Testis (tissue), 3 donors: ENCODE data around the gene LRRC58. TPM values are rescaled to one million over a fixed set of nuclear protein-coding genes. Genes with fewer than 3 reads are reported as not detected.

Experiments used
- DNase-seq: peaks from one replicate; pipeline ENCODE4 v3.0.0-alpha.2; 2019
- H3K27ac ChIP-seq, 2 donors: fragments of 200-600 bp; sonication (generic); one replicate each; pipeline ENCODE4 v1.5.1; 2019
- H3K27me3 ChIP-seq: fragments of 200-600 bp; sonication (generic); one replicate; pipeline ENCODE4 v1.5.1; 2019
- H3K36me3 ChIP-seq: fragments of 200-600 bp; sonication (generic); one replicate; pipeline ENCODE4 v1.5.1; 2017; ENCODE audit warnings: low read depth; ENCODE audit errors: missing control alignments
- H3K4me1 ChIP-seq: fragments of 200-600 bp; sonication (generic); one replicate; pipeline ENCODE4 v1.5.1; 2019
- H3K4me3 ChIP-seq, 2 donors: fragments of 200-600 bp; sonication (generic); one replicate each; pipeline ENCODE4 v1.5.1; 2017 to 2019
- H3K9me3 ChIP-seq: fragments of 200-600 bp; sonication (generic); one replicate; pipeline ENCODE4 v1.5.1; 2017
- CTCF ChIP-seq, 3 experiments: fragments of 450-650 bp in 2 of 3; fragments of 200-600 bp in 1 of 3; sonication (generic) in 1 of 3; IDR thresholded peaks; one replicate each; pipeline ENCODE4 v1.5.1; 2016 to 2019; ENCODE audit warnings: antibody characterized with exemption in 3 of 3, mild to moderate bottlenecking in 2 of 3, moderate library complexity in 1 of 3
- POLR2A ChIP-seq: fragments of 450-650 bp; IDR thresholded peaks from one replicate; pipeline ENCODE4 v1.6.1; 2017; ENCODE audit warnings: antibody characterized with exemption, mild to moderate bottlenecking, moderate library complexity
- WGBS, 2 donors: methylation state at CpG; one replicate each; pipeline ENCODE4 v1.1.5; 2018; 5-methylcytosine and 5-hydroxymethylcytosine counted together
- intact Hi-C: fragments of 100-400 bp; cut with DNase I; formaldehyde crosslinking; loops from one replicate; pipeline ENCODE4 v1.15.1; 2023; ENCODE audit warnings: low total_unique reads
- microRNA counts, 2 donors: library from miRNA; unstranded; fragments of <30 nt; microRNA quantifications; one replicate each; lab custom pipeline; 2016
- polyA plus RNA-seq: library from polyadenylated mRNA; stranded (reverse); fragments of 350-450 nt; fragmentation: Illumina TruSeq; extraction: RNeasy Lipid Tissue Mini Kit (QIAGEN cat#74804); gene quantifications from one replicate; pipeline ENCODE4 v1.2.3, GENCODE V29; 2014; ENCODE audit warnings: low read depth, low replicate concordance; ENCODE audit not compliant: insufficient read depth
- total RNA-seq, 2 donors: library from RNA; depleted of rRNA; stranded (reverse); fragments of >200 nt; gene quantifications; one replicate each; pipeline ENCODE4 v1.2.3, GENCODE V29; 2016

LRRC58 gene
- total and polyA plus RNA-seq, 3 donors from 2014 or later, result 8.5 to 21.2 (median 18.6) TPM

- Histone ChIP-seq H3K4me3 (no peak overlapping the region), H3K27ac (no peak overlapping the region), H3K4me1 (no peaks in the 10 kb centered on the region), H3K9me3 (no peaks in the 10 kb centered on the region), H3K36me3 (no peaks in the 10 kb centered on the region), H3K27me3 (no peaks in the 10 kb centered on the region)
- WGBS, 2 donors, result 85 to 96% methylated on average over 3 of the region's 3 CpGs
- TF ChIP-seq POLR2A (no peak), CTCF (IDR thresholded peaks at IDR 0.05) (no peak)
- DNase-seq, result no peak
- intact Hi-C loops, result no loop called here
These were observed 68.6 kb downstream of the LRRC58 start for GRCh38 chr3:120280566-120280965.

GRCh38 chr3:120280026-120280425 lies 69.1 kb downstream of the LRRC58 start:
- no peaks in the 10 kb centered on the region for H3K9me3 ChIP-seq
- H3K4me3 ChIP-seq, result no peak overlapping the region
- intact Hi-C loops, result no loop called here
- no peak for DNase-seq
- H3K27ac ChIP-seq, result no peak overlapping the region
- TF ChIP-seq CTCF (IDR thresholded peaks at IDR 0.05), result no peak
- no peak for TF ChIP-seq POLR2A
- 88 to 96% methylated on average over 1 of the region's 1 CpG for WGBS, 2 donors
- no peaks in the 10 kb centered on the region for H3K4me1 ChIP-seq
- H3K36me3 ChIP-seq, result no peaks in the 10 kb centered on the region
- H3K27me3 ChIP-seq, result no peaks in the 10 kb centered on the region

GRCh38 chr3:120276767-120277166 lies 72.4 kb downstream of the LRRC58 start:
- no peaks in the 10 kb centered on the region for H3K36me3 ChIP-seq
- no peaks in the 10 kb centered on the region for H3K4me1 ChIP-seq
- TF ChIP-seq CTCF (IDR thresholded peaks at IDR 0.05), result no peak
- no peak for TF ChIP-seq POLR2A
- H3K9me3 ChIP-seq, result no peaks in the 10 kb centered on the region
- WGBS, 2 donors, result 90 to 91% methylated on average over 2 of the region's 2 CpGs
- no peaks in the 10 kb centered on the region for H3K27me3 ChIP-seq
- intact Hi-C loops, result no loop called here
- DNase-seq, result no peak
- no peak overlapping the region for H3K27ac ChIP-seq
- H3K4me3 ChIP-seq, result no peak overlapping the region

GRCh38 chr3:120275618-120276017 lies 73.5 kb downstream of the LRRC58 start:
- DNase-seq, result no peak
- H3K27me3 ChIP-seq, result no peaks in the 10 kb centered on the region
- WGBS, 2 donors, result 64 to 66% methylated on average over 4 of the region's 4 CpGs
- no peak overlapping the region for H3K4me3 ChIP-seq
- no peaks in the 10 kb centered on the region for H3K9me3 ChIP-seq
- H3K27ac ChIP-seq, result no peak overlapping the region
- no peaks in the 10 kb centered on the region for H3K36me3 ChIP-seq
- intact Hi-C loops, result no loop called here
- H3K4me1 ChIP-seq, result no peaks in the 10 kb centered on the region
- no peak for TF ChIP-seq POLR2A
- TF ChIP-seq CTCF (IDR thresholded peaks at IDR 0.05), result no peak

DNA sequence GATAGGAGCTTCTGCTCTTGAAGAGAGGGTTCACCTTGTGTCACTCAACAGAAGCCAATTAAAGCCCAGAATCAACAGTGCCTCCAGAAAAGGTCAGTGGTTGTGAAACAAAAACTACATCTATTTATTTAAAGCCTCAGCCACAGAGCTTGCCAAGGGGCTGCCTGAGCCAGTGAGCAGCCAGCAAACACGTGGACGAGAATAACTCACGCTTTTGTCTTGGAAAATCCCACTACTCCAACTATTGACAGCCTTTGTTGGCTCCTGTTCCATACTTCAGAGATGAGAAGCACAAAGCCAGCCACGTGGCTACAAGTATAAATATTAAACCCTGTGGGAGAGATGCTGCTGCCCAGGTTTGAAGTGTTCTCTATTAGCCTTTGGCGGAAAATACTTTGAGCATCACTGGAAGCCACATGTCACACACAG lies 74.4 kb downstream of the LRRC58 start:
- Histone ChIP-seq H3K4me3 (no peak overlapping the region), H3K36me3 (no peaks in the 10 kb centered on the region), H3K27ac (no peak overlapping the region), H3K4me1 (no peaks in the 10 kb centered on the region), H3K9me3 (no peaks in the 10 kb centered on the region), H3K27me3 (no peaks in the 10 kb centered on the region)
- TF ChIP-seq CTCF (IDR thresholded peaks at IDR 0.05) (no peak), POLR2A (no peak)
- intact Hi-C loops, result no loop called here
- DNase-seq, result no peak
- WGBS, 2 donors, result 68 to 75% methylated on average over 5 of the region's 5 CpGs

MicroRNA genes within 50 kb of the gene (microRNA counts, 767-probe panel; counts per million panel counts)
- microRNA hsa-miR-198 (lab: Ali Mortazavi, UCI), result 0 to 152 counts per million in 2 donors

Other genes starting within 250 kb of the LRRC58 start
- gene GPR156, start 64.1 kb downstream of the LRRC58 start, total RNA-seq, result 10 to 100 TPM in 1 of 2 donors, 1 to 10 TPM in 1; 5.5 to 12.7 TPM
- 7.3 TPM for gene GPR156, start 64.1 kb downstream of the LRRC58 start, polyA plus RNA-seq
- gene FSTL1, start 101.6 kb upstream of the LRRC58 start, total RNA-seq, result 10 to 100 TPM; 35.0 to 73.8 TPM
- gene FSTL1, start 101.6 kb upstream of the LRRC58 start, polyA plus RNA-seq, result 122 TPM
- 100 to 1,000 TPM; 113 to 117 TPM for gene NDUFB4, start 247.0 kb upstream of the LRRC58 start, total RNA-seq
- 279 TPM for gene NDUFB4, start 247.0 kb upstream of the LRRC58 start, polyA plus RNA-seq